HepG2 (cell line): ENCODE results near the gene NOTCH4. TPM values are rescaled to one million over a fixed set of nuclear protein-coding genes. Genes with fewer than 3 reads are reported as not detected.

Source experiments
- ASH2L ChIP-seq: fragments of 300-600, 200-600 bp; sonication (generic); IDR thresholded peaks from 2 replicates; pipeline ENCODE4 v1.7.0; 2017; ENCODE audit warnings: low read depth, mild to moderate bottlenecking, moderate library complexity, mixed read lengths, low read length; ENCODE audit not compliant: insufficient read length
- KAT7 ChIP-seq: IDR thresholded peaks from 2 replicates; pipeline ENCODE4 v1.6.1; 2018; ENCODE audit warnings: borderline replicate concordance, missing compliant biosample characterization
- KDM2A ChIP-seq: sonication (generic); formaldehyde crosslinking; IDR thresholded peaks from 2 replicates; pipeline ENCODE4 v1.4.0; 2020; ENCODE audit warnings: low read depth, missing genetic modification reagents, borderline replicate concordance
- KDM4B ChIP-seq: sonication (generic); formaldehyde crosslinking; IDR thresholded peaks from 2 replicates; pipeline ENCODE4 v1.4.0; 2020; ENCODE audit warnings: missing genetic modification reagents
- KDM5A ChIP-seq: fragments of 200-600 bp; sonication (generic); IDR thresholded peaks from 2 replicates; pipeline ENCODE4 v1.7.0; 2018; ENCODE audit warnings: antibody characterized with exemption, mild to moderate bottlenecking, low read length, borderline replicate concordance
- LCORL ChIP-seq, 2 experiments: fragments of 450-650 bp in 1 of 2; sonication (generic) in 1 of 2; formaldehyde crosslinking in 1 of 2; IDR thresholded peaks; 2 replicates each; pipeline versions ENCODE4 v1.5.0 to v1.6.1; 2017 to 2020; ENCODE audit warnings: antibody characterized with exemption in 1 of 2, missing genetic modification reagents in 1 of 2
- NCOA1 ChIP-seq: sonication (generic); formaldehyde crosslinking; IDR thresholded peaks from 2 replicates; pipeline ENCODE4 v1.9.0; 2021; ENCODE audit warnings: missing genetic modification reagents
- NFE2L2 ChIP-seq: fragments of 150-350 bp; IDR thresholded peaks from 2 replicates; pipeline ENCODE4 v1.6.1; 2014; ENCODE audit warnings: low read length
- NFIB ChIP-seq: sonication (generic); formaldehyde crosslinking; IDR thresholded peaks from 2 replicates; pipeline ENCODE4 v1.9.0; 2021; ENCODE audit warnings: missing genetic modification reagents, mild to moderate bottlenecking, borderline replicate concordance
- PREB ChIP-seq: sonication (generic); formaldehyde crosslinking; IDR thresholded peaks from 2 replicates; pipeline ENCODE4 v1.4.0; 2020; ENCODE audit warnings: missing genetic modification reagents
- ZKSCAN1 ChIP-seq: fragments of 150-350 bp; IDR thresholded peaks from 2 replicates; pipeline ENCODE4 v1.6.1; 2014; ENCODE audit warnings: low read length
- ZNF234 ChIP-seq: sonication (generic); formaldehyde crosslinking; conservative IDR thresholded peaks from 2 replicates; pipeline ENCODE4 v1.5.1; 2020; ENCODE audit warnings: mild to moderate bottlenecking, missing genetic modification reagents
- ZNF768 ChIP-seq: sonication (generic); formaldehyde crosslinking; IDR thresholded peaks from 2 replicates; pipeline ENCODE4 v1.4.0; 2020; ENCODE audit warnings: missing genetic modification reagents
- polyA plus RNA-seq, 8 experiments: library from polyadenylated mRNA; depleted of rRNA in 3 of 8; stranded (reverse) in 7 of 8; unstranded in 1 of 8; fragments of >200 nt; fragmentation: Illumina TruSeq in 4 of 8; extraction: Trizol in 4 of 8; gene quantifications; 2 replicates each; pipeline versions ENCODE4 v1.2.1 to v1.2.3, GENCODE V29; 2011 to 2016; ENCODE audit warnings: low read depth in 4 of 8, missing spikeins in 1 of 8, mixed read lengths in 1 of 8; ENCODE audit not compliant: insufficient read depth in 1 of 8
- total RNA-seq, 5 experiments: library from RNA; depleted of rRNA; stranded (reverse); fragments of >200 nt; fragmentation: Illumina TruSeq; extraction: Trizol; gene quantifications; 2 replicates each; pipeline ENCODE4 v1.2.3, GENCODE V29; 2016; ENCODE audit warnings: low read depth in 1 of 5
- TF ChIP-seq, protein P1 (sequence below), 2 experiments: fragments of 450-650 bp in 1 of 2; sonication (generic) in 1 of 2; formaldehyde crosslinking in 1 of 2; IDR thresholded peaks; 2 replicates each; pipeline versions ENCODE4 v1.6.1 to v1.8.0; 2016 to 2022; ENCODE audit warnings: antibody characterized with exemption in 1 of 2, mild to moderate bottlenecking in 1 of 2, missing genetic modification reagents in 1 of 2
- TF ChIP-seq, protein P2 (sequence below): sonication (generic); formaldehyde crosslinking; IDR thresholded peaks from 2 replicates; pipeline ENCODE4 v1.4.0; 2020; ENCODE audit warnings: missing genetic modification reagents, borderline replicate concordance

Gene NOTCH4
- total and polyA plus RNA-seq, 2 of the 13 experiments (the other 11 are each of a cell fraction or from before 2014, with no cell fraction given) = 0.51 to 0.83 TPM

- TF ChIP-seq, protein P1, sequence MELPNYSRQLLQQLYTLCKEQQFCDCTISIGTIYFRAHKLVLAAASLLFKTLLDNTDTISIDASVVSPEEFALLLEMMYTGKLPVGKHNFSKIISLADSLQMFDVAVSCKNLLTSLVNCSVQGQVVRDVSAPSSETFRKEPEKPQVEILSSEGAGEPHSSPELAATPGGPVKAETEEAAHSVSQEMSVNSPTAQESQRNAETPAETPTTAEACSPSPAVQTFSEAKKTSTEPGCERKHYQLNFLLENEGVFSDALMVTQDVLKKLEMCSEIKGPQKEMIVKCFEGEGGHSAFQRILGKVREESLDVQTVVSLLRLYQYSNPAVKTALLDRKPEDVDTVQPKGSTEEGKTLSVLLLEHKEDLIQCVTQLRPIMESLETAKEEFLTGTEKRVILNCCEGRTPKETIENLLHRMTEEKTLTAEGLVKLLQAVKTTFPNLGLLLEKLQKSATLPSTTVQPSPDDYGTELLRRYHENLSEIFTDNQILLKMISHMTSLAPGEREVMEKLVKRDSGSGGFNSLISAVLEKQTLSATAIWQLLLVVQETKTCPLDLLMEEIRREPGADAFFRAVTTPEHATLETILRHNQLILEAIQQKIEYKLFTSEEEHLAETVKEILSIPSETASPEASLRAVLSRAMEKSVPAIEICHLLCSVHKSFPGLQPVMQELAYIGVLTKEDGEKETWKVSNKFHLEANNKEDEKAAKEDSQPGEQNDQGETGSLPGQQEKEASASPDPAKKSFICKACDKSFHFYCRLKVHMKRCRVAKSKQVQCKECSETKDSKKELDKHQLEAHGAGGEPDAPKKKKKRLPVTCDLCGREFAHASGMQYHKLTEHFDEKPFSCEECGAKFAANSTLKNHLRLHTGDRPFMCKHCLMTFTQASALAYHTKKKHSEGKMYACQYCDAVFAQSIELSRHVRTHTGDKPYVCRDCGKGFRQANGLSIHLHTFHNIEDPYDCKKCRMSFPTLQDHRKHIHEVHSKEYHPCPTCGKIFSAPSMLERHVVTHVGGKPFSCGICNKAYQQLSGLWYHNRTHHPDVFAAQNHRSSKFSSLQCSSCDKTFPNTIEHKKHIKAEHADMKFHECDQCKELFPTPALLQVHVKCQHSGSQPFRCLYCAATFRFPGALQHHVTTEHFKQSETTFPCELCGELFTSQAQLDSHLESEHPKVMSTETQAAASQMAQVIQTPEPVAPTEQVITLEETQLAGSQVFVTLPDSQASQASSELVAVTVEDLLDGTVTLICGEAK (IDR thresholded peaks at IDR 0.05) = no peak
- TF ChIP-seq, protein P1 (CRISPR knock-in tag; IDR thresholded peaks at IDR 0.05) = no peak; the same call in 1 of the 2 replicates
- TF ChIP-seq KDM2A (CRISPR knock-in tag) (peak; percentile 48; the same call in 1 of the 2 replicates), KDM5A (peak; percentile 84), PREB (no peak), NFIB (CRISPR knock-in tag) (no peak), NFE2L2 (no peak), NCOA1 (CRISPR knock-in tag) (no peak), ZNF234 (no peak), ASH2L (no peak), LCORL (IDR thresholded peaks at IDR 0.05) (no peak), LCORL (CRISPR knock-in tag; IDR thresholded peaks at IDR 0.05) (no peak; the same call in none of the 2 replicates), KAT7 (CRISPR knock-in tag) (peak; percentile 48; the same call in 1 of the 2 replicates), ZNF768 (CRISPR knock-in tag) (no peak), KDM4B (CRISPR knock-in tag) (0 out of 2 replicates have a peak, but pooled peaks have one; percentile 32), ZKSCAN1 (no peak)
- TF ChIP-seq, protein P2, sequence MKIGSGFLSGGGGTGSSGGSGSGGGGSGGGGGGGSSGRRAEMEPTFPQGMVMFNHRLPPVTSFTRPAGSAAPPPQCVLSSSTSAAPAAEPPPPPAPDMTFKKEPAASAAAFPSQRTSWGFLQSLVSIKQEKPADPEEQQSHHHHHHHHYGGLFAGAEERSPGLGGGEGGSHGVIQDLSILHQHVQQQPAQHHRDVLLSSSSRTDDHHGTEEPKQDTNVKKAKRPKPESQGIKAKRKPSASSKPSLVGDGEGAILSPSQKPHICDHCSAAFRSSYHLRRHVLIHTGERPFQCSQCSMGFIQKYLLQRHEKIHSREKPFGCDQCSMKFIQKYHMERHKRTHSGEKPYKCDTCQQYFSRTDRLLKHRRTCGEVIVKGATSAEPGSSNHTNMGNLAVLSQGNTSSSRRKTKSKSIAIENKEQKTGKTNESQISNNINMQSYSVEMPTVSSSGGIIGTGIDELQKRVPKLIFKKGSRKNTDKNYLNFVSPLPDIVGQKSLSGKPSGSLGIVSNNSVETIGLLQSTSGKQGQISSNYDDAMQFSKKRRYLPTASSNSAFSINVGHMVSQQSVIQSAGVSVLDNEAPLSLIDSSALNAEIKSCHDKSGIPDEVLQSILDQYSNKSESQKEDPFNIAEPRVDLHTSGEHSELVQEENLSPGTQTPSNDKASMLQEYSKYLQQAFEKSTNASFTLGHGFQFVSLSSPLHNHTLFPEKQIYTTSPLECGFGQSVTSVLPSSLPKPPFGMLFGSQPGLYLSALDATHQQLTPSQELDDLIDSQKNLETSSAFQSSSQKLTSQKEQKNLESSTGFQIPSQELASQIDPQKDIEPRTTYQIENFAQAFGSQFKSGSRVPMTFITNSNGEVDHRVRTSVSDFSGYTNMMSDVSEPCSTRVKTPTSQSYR (CRISPR knock-in tag) = peak; percentile 50; the same call in 1 of the 2 replicates
Observed at GRCh38 chr6:32178547-32179440, 45.1 kb downstream of the NOTCH4 start (continued).
